Ovary (tissue), 3 donors: ENCODE data around the gene LDB2.

Source experiments
- CTCF ChIP-seq, 3 donors: fragments of 450-650 bp in 2 of 3; fragments of 200-600 bp in 1 of 3; IDR thresholded peaks; one replicate each; pipeline versions ENCODE4 v1.5.1 to v1.8.0; 2016 to 2022; ENCODE audit warnings: antibody characterized with exemption in 3 of 3, mild to moderate bottlenecking in 1 of 3
- EP300 ChIP-seq: sonication (generic); formaldehyde crosslinking; IDR thresholded peaks from one replicate; pipeline ENCODE4 v1.6.1; 2017; ENCODE audit warnings: antibody characterized with exemption
- POLR2A ChIP-seq: fragments of 450-650 bp; IDR thresholded peaks from one replicate; pipeline ENCODE4 v1.6.1; 2017; ENCODE audit warnings: antibody characterized with exemption, mild to moderate bottlenecking, moderate library complexity
- donor health status: DM: no; HTN: no; CAD: no.

DNA sequence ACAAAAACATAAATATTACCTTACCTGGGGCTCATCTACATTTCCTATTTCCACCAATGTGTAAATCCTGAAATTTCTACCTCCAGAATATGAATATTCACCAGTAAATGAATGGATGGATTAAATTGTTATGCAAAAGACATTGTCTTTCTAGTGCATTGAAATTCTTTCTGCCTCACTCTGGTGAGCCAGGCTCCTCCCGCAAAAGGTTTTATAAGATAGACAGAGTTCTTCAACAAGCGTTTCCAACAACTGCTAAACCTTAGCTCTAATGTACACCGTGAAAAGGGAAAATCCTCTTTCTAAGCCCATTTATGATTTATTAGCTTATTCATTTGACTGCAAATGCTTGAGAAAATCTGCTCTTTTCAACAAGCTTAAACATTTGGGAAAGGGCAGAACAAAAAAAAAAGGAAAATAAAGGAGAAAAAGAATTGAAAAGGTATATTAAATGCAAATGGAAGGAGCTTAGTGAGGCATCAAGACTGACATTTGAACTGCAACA is 72.0 kb downstream of the LDB2 start:
- TF ChIP-seq CTCF (IDR thresholded peaks at IDR 0.05) (no peak), POLR2A (no peak), EP300 (no peak)
